Measurements from ENCODE around the gene MGAT4A.

MGAT4A gene

GRCh38 chr2:98649135-98649991, 81.6 kb downstream of the MGAT4A start:
- peak; percentile 61 for DNase-seq

- no peak for DNase-seq
These were observed 82.5 kb downstream of the MGAT4A start for GRCh38 chr2:98648451-98648850.

- DNase-seq, result peak; percentile 76
These were observed 83.3 kb downstream of the MGAT4A start for GRCh38 chr2:98647636-98648035.

- DNase-seq, result peak; percentile 67
These were observed 87.3 kb downstream of the MGAT4A start for GRCh38 chr2:98643496-98644100.

- DNase-seq, result no peak
These were observed 93.4 kb downstream of the MGAT4A start for GRCh38 chr2:98637401-98638147.

GRCh38 chr2:98634406-98635092, 96.4 kb downstream of the MGAT4A start:
- no peak for DNase-seq

- DNase-seq, result no peak
These were observed 98.6 kb downstream of the MGAT4A start for GRCh38 chr2:98632351-98632750.

- peak; percentile 49 for DNase-seq
These were observed 107.3 kb downstream of the MGAT4A start for GRCh38 chr2:98623657-98624056.

GRCh38 chr2:98617149-98617548, 113.8 kb downstream of the MGAT4A start:
- DNase-seq, result no peak

GRCh38 chr2:98615481-98615880, 115.5 kb downstream of the MGAT4A start:
- DNase-seq, result no peak

- no peak for DNase-seq
These were observed 116.8 kb downstream of the MGAT4A start for GRCh38 chr2:98614024-98614739.

- DNase-seq, result no peak
These were observed 121.8 kb downstream of the MGAT4A start for GRCh38 chr2:98608962-98609604.

- DNase-seq, result peak; percentile 89
These were observed 122.6 kb downstream of the MGAT4A start, which contains the start of the genes COA5 and UNC50 for GRCh38 chr2:98608116-98608961. COA5 (minus strand) TSS chr2:98608512; CDS start chr2:98608405, 107 bp downstream. UNC50 (plus strand) TSS chr2:98608589; CDS start chr2:98609760, 1,171 bp downstream.

GRCh38 chr2:98607741-98608115, 123.2 kb downstream of the MGAT4A start:
- DNase-seq, result no peak

GRCh38 chr2:98607104-98607503, 123.8 kb downstream of the MGAT4A start:
- no peak for DNase-seq

GRCh38 chr2:98606431-98606830, 124.5 kb downstream of the MGAT4A start:
- no peak for DNase-seq

GRCh38 chr2:98605076-98605475, 125.9 kb downstream of the MGAT4A start:
- DNase-seq, result no peak

GRCh38 chr2:98604547-98604946, 126.4 kb downstream of the MGAT4A start:
- no peak for DNase-seq

GRCh38 chr2:98601532-98602132, 129.3 kb downstream of the MGAT4A start:
- DNase-seq, result peak; percentile 10

- DNase-seq, result no peak
These were observed 132.0 kb downstream of the MGAT4A start for GRCh38 chr2:98598781-98599428.
